22Rv1 (cell line): ENCODE results near the gene HPGDS.

Experiments
- ZFX ChIP-seq: fragments of 450-650 bp; IDR thresholded peaks from 2 replicates; pipeline ENCODE4 v1.6.1; 2017; ENCODE audit warnings: antibody characterized with exemption, borderline replicate concordance
- TF ChIP-seq, protein P1 (sequence below): fragments of 450-650 bp; IDR thresholded peaks from 2 replicates; pipeline ENCODE4 v1.5.1; 2017; ENCODE audit warnings: mild to moderate bottlenecking

GRCh38 chr4:94356444-94356843 is 13.8 kb upstream of the HPGDS start:
- TF ChIP-seq, protein P1, sequence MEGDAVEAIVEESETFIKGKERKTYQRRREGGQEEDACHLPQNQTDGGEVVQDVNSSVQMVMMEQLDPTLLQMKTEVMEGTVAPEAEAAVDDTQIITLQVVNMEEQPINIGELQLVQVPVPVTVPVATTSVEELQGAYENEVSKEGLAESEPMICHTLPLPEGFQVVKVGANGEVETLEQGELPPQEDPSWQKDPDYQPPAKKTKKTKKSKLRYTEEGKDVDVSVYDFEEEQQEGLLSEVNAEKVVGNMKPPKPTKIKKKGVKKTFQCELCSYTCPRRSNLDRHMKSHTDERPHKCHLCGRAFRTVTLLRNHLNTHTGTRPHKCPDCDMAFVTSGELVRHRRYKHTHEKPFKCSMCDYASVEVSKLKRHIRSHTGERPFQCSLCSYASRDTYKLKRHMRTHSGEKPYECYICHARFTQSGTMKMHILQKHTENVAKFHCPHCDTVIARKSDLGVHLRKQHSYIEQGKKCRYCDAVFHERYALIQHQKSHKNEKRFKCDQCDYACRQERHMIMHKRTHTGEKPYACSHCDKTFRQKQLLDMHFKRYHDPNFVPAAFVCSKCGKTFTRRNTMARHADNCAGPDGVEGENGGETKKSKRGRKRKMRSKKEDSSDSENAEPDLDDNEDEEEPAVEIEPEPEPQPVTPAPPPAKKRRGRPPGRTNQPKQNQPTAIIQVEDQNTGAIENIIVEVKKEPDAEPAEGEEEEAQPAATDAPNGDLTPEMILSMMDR = no peak
- TF ChIP-seq ZFX = no peak
